Retinal pigment epithelial cell (primary cell): ENCODE measurements around the gene ZFYVE9.

ENCODE experiments used
- DNase-seq: peaks from one replicate; pipeline ENCODE4 v3.0.0-alpha.2; 2010; ENCODE audit warnings: low read depth
- H3K4me3 ChIP-seq: 2 replicates; pipeline ENCODE4 v1.5.1; 2011; ENCODE audit warnings: mild to moderate bottlenecking, low read length, control low read depth, moderate library complexity
- TF ChIP-seq, protein P1 (sequence below): conservative IDR thresholded peaks from 2 replicates; pipeline ENCODE4 v1.5.1; 2011; ENCODE audit warnings: low read depth, low read length, control low read depth, inconsistent platforms

Gene ZFYVE9

DNA sequence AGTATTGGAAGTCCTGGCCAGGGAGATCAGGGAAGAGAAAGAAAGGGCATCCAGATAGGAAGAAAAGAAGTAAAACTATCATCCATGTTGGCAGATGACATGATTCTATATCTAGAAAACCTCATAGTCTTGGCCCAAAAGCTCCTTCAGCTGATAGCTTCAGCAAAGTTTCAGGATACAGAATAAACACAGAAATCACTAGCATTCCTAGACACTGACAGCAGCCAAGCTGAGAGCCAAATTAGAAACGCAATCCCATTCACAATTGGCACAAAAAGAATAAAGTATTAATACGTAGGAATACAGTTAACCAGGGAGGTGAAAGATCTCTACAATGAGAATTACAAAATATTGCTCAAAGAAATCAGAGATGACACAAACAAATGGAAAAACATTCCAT lies 44.6 kb downstream of the ZFYVE9 start:
- TF ChIP-seq, protein P1, sequence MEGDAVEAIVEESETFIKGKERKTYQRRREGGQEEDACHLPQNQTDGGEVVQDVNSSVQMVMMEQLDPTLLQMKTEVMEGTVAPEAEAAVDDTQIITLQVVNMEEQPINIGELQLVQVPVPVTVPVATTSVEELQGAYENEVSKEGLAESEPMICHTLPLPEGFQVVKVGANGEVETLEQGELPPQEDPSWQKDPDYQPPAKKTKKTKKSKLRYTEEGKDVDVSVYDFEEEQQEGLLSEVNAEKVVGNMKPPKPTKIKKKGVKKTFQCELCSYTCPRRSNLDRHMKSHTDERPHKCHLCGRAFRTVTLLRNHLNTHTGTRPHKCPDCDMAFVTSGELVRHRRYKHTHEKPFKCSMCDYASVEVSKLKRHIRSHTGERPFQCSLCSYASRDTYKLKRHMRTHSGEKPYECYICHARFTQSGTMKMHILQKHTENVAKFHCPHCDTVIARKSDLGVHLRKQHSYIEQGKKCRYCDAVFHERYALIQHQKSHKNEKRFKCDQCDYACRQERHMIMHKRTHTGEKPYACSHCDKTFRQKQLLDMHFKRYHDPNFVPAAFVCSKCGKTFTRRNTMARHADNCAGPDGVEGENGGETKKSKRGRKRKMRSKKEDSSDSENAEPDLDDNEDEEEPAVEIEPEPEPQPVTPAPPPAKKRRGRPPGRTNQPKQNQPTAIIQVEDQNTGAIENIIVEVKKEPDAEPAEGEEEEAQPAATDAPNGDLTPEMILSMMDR: no peak

DNA sequence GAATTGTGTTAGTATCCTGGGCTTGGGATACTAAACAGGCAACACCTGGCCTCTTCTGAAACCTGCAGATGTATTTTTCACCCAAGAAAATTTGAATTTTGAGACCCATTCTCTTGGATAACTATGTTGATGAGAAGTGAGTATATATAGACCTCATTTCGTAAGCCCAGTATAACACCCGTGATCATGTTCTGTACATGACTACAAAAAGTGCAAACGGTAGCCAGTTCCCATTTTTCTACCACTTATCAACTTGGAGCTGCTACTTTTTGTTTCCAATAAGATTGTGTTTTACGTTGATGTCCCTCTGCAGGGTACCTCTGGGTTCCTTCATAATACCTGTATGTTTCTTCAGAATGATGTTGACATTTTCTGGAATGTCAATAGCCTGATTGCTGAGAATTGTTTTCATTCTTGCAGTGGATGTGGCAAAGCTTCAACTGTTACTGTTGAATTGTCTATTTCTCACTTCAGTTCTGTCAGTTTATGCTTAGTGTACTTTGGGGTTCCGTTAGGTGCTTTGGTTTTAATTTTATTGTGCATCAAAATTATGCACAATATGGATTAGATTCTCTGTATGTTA lies 48.1 kb downstream of the ZFYVE9 start:
- no peak overlapping the region for H3K4me3 ChIP-seq
- TF ChIP-seq, protein P1: no peak
- no peak for DNase-seq

More for the DNA sequence above, 44.6 kb downstream of the ZFYVE9 start:
- DNase-seq: no peak
- H3K4me3 ChIP-seq: no peak overlapping the region

DNA sequence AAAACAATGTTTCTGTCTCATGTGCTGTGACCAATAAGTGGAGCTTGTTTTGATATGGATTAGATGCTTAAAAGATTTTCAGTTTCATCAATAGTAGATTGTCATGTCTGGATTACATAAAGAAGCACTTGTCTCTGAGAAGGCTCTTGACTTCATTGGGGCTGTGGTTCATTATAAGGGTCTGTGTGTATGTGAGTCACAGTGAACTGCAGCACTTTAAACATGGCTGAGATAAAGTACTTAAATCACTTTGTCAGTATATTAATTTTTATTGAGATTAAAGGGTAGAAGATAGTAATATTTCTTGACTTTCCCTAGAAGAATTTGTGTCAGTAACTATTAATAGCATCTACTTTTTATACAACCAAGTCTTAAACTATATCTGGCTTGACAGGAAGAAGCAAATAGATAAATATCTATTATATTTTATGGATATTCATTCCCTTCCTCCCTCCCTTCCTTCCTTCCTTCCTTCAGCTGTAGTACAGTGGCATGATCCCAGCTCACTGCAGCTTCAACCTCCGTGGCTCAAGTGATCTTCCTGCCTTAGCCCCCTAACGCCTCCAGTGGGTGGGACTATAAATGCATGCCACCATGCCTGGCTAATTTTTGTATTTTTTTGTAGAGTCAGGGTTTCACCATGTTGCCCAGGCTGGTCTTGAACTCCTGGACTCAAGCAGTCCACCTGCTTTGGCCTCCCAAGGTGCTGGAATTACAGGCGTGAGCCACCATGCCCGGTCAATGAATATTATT lies 48.8 kb downstream of the ZFYVE9 start:
- H3K4me3 ChIP-seq: no peak overlapping the region
- DNase-seq: no peak
- TF ChIP-seq, protein P1: peak; percentile 15

DNA sequence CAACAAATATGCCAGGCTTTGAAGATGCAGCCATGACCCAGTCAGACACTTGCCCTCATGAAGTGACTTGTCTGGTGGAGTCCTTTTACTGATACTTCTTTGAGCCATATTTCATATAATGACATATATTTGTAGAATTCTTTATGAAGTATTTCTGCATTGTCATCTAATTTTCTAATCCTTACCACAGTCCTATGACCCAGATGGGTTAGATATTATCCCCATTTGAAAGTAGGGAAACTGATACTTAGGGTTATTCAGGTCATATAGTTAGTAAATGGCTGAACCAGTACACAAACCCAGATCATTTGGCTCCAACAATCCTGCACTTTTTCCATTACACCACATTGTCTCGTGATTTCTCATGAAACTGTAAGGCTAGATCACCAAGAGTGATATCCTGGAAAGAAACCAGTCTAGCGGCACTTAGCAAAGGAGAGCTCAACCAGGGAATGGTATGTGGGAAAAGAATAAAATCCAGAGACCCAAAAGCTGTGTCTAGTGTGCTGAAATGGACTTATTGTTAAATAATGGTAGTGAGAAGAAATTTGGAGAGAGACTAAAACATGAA lies 49.6 kb downstream of the ZFYVE9 start:
- DNase-seq: no peak
- H3K4me3 ChIP-seq: no peak overlapping the region
- TF ChIP-seq, protein P1: no peak

DNA sequence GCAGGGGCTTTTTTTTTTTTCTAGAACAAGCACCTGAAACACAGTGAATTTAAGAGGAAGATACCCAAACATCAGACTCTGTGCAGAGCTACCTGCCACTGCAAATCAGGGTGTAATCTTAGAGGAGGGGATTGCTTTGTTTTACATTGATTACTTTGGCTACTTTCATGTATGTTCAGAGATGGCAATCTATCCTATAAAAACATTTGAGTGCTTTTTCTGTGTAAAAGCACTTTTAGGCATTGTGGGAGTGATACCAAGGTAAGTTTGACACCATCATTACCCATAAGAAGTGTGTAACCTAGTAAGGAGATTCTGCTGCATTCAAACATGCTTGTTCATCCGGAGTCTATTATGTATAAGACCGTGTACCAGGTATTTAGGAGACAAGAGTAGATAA lies 50.1 kb downstream of the ZFYVE9 start:
- no peak overlapping the region for H3K4me3 ChIP-seq
- no peak for DNase-seq
- TF ChIP-seq, protein P1: no peak

DNA sequence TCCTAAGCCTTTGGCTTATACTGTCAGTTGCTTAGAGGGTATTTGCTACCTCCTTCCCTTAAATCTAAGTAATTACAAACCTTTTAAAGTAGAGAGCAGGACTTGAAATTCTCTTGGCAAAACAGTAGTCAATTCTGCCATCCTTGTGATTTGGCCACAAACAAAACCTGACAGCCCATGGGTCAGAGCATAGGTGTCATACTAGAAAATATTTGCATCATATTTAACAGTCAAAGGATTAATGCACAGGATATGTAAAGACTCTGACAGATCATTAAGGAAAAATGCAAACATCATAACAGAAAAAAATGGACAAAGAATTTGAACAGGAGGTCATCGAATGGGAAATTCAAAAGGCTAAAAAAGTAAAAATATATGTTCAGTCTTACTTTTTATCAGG lies 50.5 kb downstream of the ZFYVE9 start:
- DNase-seq: no peak
- TF ChIP-seq, protein P1: no peak
- no peak overlapping the region for H3K4me3 ChIP-seq

DNA sequence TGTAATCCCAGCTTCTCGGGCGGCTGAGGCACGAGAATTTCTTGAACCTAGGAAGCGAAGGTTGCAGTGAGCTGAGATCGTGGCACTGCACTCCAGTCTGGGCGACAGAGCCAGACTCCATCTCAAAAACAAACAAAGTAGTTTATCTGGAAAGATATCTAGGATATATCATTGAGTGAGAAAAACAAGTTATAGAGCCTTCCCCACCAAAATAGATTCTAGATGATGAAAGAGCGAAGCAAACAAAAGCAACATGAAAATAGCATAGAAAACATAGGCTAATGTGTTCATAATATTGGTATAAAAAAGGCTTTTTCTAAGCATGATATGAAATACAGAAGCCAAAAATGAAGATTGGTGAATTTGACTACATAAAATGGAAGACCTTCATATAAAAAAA lies 52.1 kb downstream of the ZFYVE9 start:
- TF ChIP-seq, protein P1: no peak
- no peak overlapping the region for H3K4me3 ChIP-seq
- no peak for DNase-seq
